Hypothalamus (tissue), 51 donors: ENCODE measurements around the gene MB.

Source experiments
- DNase-seq, 51 donors: peaks; one replicate each; lab custom pipeline; 2025; lab: John Stamatoyannopoulos, UW

Gene MB

DNA sequence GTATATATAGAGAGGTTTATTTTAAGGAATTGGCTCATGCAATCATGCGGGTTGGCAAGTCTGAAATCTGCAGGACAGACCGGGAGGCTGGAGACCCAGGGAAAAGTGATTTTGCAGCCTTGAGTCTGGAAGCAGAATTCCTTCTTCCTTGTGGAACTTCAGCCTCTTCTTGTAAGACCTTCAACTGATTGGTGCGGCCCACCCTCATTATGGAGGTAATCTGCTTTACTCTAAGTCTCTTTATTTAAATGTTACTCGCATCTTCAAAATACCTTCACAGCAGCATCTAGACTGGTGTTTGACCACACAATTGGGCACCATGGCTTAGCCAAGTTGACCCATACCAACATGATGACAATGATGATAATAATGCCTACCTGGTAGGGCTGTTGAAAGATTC is 17.8 kb downstream of the MB start:
- no peak for DNase-seq

DNA sequence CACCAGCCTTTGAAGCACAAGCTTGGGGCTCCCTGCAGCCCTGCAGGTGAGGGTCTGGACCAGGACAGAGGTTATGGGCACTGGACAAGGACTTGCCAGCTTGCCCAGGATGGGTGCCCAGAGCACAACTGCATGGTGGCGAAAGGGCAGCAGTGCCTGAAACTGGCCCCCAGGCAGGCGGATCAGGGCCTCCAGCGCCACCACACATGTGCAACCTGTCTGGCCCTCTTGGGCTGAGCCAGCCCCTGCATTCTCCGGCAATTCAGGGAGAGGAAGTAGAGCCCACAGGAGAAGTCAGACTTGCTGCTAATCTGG is 18.8 kb downstream of the MB start:
- no peak for DNase-seq

DNA sequence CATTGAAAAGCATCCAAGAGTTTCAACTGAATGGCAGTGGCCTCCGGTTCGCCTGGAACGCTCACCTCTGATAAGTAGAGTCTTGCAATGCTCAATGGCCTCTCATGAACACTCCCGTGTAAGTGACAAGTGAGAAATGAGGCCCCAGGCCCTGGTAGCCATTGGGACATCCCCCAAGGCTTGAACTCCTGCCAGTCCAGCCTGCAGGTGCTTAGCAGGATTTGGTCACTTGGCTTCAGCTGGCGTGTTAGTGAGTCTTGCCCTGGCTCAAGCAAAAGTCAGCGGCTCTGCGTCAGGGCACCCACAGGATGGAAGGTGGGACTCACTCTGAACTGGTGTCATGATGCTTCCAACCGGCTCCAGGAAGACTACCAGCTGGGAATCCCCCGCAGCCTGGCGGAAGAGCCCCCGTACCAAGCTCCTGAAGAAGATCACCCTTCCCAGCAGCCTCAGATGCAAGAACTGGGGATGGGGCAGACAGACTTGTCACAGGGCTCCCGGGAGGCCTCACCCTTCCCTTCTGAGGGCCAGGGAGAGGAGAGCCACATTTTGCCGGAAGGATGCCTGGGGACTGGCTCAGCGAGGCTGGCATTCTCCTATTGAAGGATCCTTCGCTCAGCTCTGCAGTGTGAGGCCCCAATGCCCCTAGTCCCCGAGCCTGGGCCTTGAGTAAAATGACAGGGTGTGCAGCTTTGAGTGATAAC is 19.3 kb downstream of the MB start:
- no peak for DNase-seq

DNA sequence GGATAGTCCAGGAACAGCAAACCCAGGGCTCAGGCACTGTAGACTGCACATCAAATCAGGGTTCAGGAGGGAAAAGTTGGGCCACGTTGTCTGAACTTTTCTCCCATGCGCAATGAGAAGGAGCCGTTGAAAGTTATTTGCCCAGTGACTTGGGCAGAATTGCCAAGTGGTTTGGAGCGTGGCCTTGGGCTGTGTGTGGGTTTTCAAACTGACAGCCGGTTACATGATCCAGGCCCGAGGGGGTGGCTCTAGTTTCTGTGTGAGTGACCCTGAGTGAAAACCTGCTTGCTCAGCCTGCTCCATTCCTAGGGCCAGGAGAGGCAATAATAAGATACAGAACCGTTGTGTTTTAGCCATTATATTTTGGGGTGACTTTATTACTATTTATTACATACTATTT is 20.3 kb downstream of the MB start:
- DNase-seq: peak in 1 of 51 donors; percentile 18

GRCh38 chr22:35594686-35595085 is 22.4 kb downstream of the MB start:
- no peak for DNase-seq

DNA sequence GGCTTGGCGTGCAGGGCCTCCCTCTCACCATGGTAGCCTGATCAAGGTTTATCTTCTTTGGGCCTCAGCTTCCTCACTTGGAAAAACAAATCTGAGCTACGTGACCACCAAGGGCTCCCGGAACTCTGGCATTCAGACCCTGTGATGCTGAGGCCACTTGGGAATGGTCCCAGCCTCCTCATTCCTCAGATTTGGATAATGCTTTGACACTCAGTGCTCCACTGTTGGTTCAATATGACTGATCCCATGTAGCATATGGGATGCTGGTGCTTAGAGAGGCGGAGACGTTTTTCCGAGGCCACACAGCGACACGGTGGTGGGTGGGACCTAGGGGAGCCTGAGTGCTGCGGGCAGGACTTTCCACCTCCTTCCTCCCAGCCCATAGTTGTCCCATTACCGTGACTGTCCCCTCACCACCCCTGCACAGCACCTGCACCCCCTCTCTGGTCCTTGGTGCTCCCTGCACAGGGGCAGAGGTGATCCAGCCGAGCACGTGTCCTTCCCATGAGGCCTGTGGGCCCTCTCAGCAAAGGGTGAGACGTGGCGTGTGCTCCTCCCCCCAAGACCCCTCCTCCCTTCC is 23.1 kb downstream of the MB start:
- DNase-seq: no peak

- DNase-seq: no peak
These were observed 23.8 kb downstream of the MB start for GRCh38 chr22:35593071-35593890.

DNA sequence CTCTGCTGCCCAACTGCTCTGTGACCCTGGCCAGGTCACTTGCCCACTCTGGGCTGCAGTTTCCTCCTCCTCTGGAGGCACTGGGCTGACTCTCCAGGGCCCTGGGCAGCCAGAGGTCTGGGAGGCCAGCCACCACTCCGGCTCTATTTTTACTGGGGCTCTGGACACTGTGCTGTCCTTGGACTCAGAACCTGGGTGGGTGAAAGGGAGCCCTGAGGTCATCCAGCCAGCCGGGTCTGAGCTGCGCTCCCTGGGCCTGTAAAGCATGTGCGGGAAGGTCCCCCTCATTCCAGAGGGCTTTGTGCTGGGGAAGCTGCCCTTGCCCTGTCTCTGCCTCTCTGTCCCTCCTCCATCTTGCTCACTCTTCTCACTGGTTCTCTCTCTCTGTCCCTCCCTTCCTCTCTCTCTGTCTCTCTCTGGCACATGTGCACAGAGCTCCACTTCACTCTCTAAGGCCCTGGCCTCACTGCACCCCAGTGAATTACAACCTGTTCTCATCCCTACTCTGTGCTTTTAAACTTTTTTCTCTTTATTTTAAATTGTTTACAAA is 24.6 kb downstream of the MB start:
- no peak for DNase-seq

DNA sequence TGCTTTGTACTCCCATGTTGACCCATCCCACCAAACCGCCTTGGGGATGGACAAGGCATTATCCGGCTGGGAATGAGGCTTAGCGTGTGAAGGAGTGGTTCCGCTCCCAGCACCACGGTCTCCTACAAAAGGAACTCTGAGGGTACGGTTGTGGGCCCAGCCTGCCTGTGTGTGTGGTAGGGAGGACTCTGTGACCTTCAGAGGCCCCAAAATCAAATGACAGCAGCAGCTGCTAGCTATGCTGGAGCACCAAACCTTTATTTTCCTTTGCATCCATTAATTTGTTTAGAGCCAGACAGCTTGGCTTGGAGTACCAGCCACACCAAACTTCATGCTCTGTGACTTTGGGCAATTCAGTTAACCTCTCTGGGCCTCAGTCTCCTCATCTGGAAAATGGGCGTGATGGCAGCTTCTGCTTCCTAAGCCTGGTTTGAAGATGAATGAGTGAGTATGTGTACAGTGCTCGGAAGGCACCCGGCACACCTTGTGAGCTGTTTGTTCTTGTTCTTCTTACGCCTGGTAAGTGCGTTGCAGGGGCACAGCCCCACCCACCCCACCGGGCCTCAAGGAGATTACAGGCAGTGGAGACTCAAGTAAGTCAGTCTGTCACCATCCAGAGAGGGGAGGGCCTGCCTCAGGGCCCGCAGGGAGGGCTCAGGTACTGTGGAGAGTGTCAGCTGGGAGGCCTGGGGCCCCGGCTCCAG is 25.3 kb downstream of the MB start:
- no peak for DNase-seq

- DNase-seq: no peak
These were observed 26.4 kb downstream of the MB start for GRCh38 chr22:35590634-35591295.

DNA sequence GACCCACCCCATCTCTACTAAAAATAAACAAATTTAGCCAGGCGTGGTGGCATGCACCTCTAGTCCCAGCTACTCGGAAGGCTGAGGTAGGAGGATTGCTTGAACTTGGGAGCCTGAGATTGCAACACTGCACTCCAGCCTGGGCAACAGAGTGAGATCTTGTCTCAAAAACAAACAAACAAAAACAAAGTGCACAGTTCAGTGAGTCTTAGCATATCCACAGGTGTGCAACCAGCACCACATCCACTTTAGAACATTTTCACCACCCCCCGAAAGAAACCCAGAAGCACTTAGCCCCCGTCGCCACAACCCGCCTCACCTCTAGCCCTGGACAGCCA is 27.4 kb downstream of the MB start:
- DNase-seq: no peak

- no peak for DNase-seq
These were observed 27.9 kb downstream of the MB start for GRCh38 chr22:35589071-35589755.

DNA sequence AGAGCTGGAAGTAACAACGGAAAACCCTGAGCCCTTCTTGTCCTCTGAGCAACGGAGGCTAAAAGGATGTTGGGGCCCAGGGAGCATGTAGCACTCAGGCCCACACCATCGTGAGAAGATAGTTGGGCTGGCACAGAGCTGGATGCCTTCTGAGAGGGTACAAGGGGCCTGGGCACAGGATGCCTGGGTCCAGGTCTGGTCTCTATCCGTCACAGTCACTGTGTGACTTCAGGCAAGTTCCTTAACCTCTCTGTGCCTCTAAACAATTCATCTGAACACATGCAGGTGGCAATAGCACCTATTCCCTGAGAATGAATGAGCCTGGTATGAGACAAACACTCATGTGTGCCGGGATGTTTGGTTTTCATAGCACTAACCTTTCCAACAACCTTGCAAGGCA is 29.2 kb downstream of the MB start:
- DNase-seq: no peak

DNA sequence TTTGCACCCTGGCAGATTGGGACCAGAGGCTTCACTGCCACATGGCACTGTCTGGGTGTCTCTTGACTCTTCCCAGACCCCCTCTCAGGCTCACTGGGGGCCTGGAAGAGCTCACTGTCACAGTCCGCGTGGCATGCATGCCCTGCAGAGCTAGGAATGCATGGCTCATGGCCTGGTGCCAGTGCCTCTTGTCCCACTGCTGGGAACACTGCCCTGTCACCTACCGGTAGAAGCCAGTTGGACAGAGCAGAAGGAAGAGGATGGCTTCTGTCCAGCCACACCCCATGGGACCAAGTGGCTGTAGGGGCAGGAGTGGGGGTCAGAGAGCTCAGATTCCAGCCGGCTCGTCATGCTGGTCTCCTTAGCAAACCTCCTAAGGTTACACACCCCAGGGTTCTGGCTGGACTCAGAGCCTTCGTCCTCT is 29.7 kb downstream of the MB start:
- DNase-seq: peak in 16 of 51 donors; percentile 7 to 41 (median 20)

GRCh38 chr22:35586771-35587170 is 30.4 kb downstream of the MB start:
- DNase-seq: no peak

DNA sequence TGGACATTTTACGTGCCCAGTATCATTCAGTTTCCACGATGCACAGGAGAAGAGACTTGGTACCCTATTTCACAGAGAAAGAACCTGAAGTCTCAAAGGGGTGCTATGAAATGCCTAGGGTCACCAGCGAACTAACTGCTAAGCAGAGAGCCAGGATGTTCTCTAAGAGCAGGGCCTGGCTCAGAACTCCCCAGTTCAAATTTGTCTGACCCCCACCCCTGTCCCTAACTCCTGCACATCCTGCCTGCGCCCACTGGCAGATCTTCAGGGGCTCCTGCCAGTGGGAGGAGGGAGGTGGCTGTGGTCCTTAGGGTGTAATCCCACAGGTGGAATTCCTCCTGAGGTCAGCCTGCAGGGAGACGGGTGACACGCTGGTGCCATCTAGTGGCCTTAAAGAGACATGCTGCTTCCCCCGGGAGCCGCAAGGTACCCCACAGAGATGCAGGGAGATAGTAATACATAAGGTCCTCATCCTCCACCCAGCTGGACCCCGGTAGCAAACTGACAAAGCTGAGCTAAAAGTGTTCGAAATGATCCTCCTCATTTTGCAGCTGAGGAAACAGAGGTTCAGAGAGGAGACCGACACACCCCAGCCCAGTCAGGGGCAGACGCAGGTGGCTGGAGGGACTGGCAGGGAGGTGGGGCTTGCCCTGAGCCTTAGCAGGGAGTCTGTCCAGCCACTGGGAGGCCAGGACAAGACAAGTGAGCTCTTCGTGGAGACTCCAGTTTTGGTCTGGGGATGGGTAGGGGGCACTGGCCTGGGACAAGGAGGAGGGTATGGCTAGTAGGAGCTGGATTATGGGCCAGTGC is 34.1 kb downstream of the MB start:
- DNase-seq: peak in 41 of 51 donors; percentile 3 to 67 (median 33)

DNA sequence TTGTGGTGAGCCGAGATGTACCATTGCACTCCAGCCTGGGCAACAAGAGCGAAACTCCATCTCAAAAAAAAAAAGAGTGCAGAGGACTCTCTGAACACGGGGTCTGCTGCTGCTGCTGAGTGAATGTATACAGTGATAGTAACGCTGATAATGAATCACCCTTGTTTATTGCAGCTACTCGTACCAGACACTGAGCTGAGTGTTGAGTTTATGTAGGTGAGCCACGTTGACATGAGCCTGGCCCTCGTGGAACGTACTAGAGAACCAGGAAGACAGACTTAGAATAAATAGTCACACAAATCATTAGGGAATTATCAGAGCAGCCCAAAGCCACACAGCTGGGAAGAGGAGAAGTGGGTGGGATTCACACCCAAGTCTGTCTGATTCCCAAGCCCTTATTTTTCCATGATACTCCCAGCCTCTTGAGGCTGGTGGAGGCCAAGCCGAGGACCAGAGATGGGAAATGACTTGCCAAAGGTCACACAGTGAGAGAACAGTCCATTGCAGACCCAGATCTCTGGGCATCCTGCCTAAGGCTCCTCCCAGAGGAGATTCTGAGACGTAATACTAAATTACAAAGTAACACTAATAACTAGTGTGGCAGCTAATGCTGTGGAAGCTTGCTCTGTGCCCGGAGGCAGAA is 34.8 kb downstream of the MB start:
- DNase-seq: no peak

DNA sequence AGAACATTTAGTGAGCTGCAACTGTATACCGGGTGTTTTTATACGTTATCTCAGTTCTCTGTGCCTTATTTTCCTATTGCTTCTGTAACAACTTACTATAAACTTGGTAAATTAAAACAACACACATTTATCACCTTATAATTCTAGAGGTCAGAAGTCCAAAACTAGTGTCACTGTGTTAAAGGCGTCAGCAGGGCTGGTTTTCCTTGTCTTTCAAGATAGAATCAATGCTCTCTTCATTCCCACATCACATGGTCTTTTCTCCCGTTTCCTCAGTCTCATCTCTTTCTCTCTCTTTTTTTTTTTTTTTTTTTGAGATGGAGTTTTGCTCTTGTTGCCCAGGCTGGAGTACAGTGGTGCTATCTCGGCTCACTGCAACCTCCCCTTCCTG is 36.1 kb downstream of the MB start:
- no peak for DNase-seq
